Common myeloid progenitor, CD34-positive (primary cell): ENCODE results near the gene FOXK2.
"Not testable (repeated sequence)": the region's sequence is repeated elsewhere in the genome, so short reads cannot be mapped to it uniquely, and the experiment has no call there.

ENCODE experiments used
- CTCF ChIA-PET: fragments of 350-600 bp; sonication (Branson Sonifier 250); formaldehyde crosslinking; loops from one replicate; lab custom pipeline; 2021; ENCODE audit warnings: antibody characterized with exemption; lab: Charles Lee
- POLR2A ChIA-PET: fragments of 350-600 bp; sonication (Branson Sonifier 250); formaldehyde crosslinking; loops from one replicate; lab custom pipeline; 2021; ENCODE audit warnings: antibody characterized with exemption; lab: Charles Lee
- DNase-seq, 3 donors: peaks; one replicate each; pipeline versions ENCODE4 v3.0.0 to v3.0.0-alpha.2; 2013
- H3K27ac ChIP-seq, 2 experiments: 1 replicate in 1 of 2; 2 replicates in 1 of 2; pipeline ENCODE4 v1.7.0; 2013; ENCODE audit warnings: inconsistent platforms in 2 of 2, low read length in 2 of 2, mild to moderate bottlenecking in 2 of 2, low read depth in 1 of 2, moderate library complexity in 1 of 2; ENCODE audit not compliant: severe bottlenecking in 2 of 2, insufficient read depth in 1 of 2, poor library complexity in 1 of 2
- H3K27me3 ChIP-seq, 5 experiments: replicated peaks in 2 of 5; 1 replicate in 3 of 5; 2 replicates in 2 of 5; pipeline versions ENCODE4 v1.6.1 to v1.7.0; 2013; ENCODE audit warnings: low read length in 4 of 5, mild to moderate bottlenecking in 2 of 5, moderate library complexity in 2 of 5, inconsistent platforms in 1 of 5; ENCODE audit not compliant: insufficient read depth in 5 of 5, control insufficient read depth in 4 of 5
- H3K36me3 ChIP-seq, 4 experiments: 1 replicate in 2 of 4; 2 replicates in 2 of 4; pipeline versions ENCODE4 v1.6.1 to v1.7.0; 2013; ENCODE audit warnings: low read length in 3 of 4, control low read depth in 1 of 4, mild to moderate bottlenecking in 1 of 4; ENCODE audit not compliant: control insufficient read depth in 4 of 4, insufficient read depth in 4 of 4
- H3K4me1 ChIP-seq, 4 experiments: 1 replicate in 3 of 4; 2 replicates in 1 of 4; pipeline versions ENCODE4 v1.6.1 to v1.7.1; 2013; ENCODE audit warnings: low read length in 3 of 4, mild to moderate bottlenecking in 3 of 4, control low read depth in 1 of 4, inconsistent platforms in 1 of 4, moderate library complexity in 1 of 4; ENCODE audit not compliant: control insufficient read depth in 4 of 4, insufficient read depth in 4 of 4; ENCODE audit errors: control extremely low read depth in 1 of 4
- H3K4me3 ChIP-seq, 7 experiments: 1 replicate in 4 of 7; 2 replicates in 3 of 7; pipeline versions ENCODE4 v1.5.1 to v1.7.0; 2013; ENCODE audit warnings: mild to moderate bottlenecking in 7 of 7, low read length in 6 of 7, moderate library complexity in 6 of 7, inconsistent platforms in 2 of 7, low read depth in 2 of 7, control low read depth in 1 of 7; ENCODE audit not compliant: insufficient read depth in 4 of 7, control insufficient read depth in 1 of 7; ENCODE audit errors: extremely low read depth in 1 of 7
- H3K9me3 ChIP-seq, 5 experiments: 1 replicate in 4 of 5; 2 replicates in 1 of 5; pipeline versions ENCODE4 v1.6.1 to v1.7.1; 2013; ENCODE audit warnings: low read length in 4 of 5, mild to moderate bottlenecking in 2 of 5, inconsistent platforms in 1 of 5, low read depth in 1 of 5, moderate library complexity in 1 of 5; ENCODE audit not compliant: control insufficient read depth in 4 of 5, insufficient read depth in 2 of 5; ENCODE audit errors: control extremely low read depth in 1 of 5
- WGBS: methylation state at CpG from one replicate; pipeline ENCODE4 v1.1.5; 2013; ENCODE audit not compliant: insufficient coverage; 5-methylcytosine and 5-hydroxymethylcytosine counted together

FOXK2 gene

GRCh38 chr17:82539076-82539475 is 19.5 kb downstream of the FOXK2 start:
- H3K36me3 ChIP-seq, H3K9me3 ChIP-seq, DNase-seq, H3K27ac ChIP-seq, H3K27me3 ChIP-seq, H3K4me3 ChIP-seq: not testable (repeated sequence)
- 96% methylated on average over 18 of the region's 18 CpGs for WGBS
- peaks cover 5 to 33% (median 29%) of the 10 kb centered on the region in 4 experiments for H3K4me1 ChIP-seq
- CTCF ChIA-PET: interaction anchor here (14.7 kb wide), 1 partner anchor 8 kb away, joined by 161 read pairs; no protein-coding TSS in a partner anchor
- POLR2A ChIA-PET: interaction anchor here (0.6 kb wide), 1 partner anchor 241 kb away, joined by 4 read pairs; no protein-coding TSS in a partner anchor

GRCh38 chr17:82542439-82542838 is 22.9 kb downstream of the FOXK2 start:
- H3K27me3 ChIP-seq: no peaks in the 10 kb centered on the region
- H3K4me1 ChIP-seq: peaks cover 0 to 10% (median 5%) of the 10 kb centered on the region in 4 experiments
- ChIA-PET POLR2A (no interaction called here), CTCF (interaction anchor here (0.9 to 10.5 kb wide), 4 partner anchors 9 to 80 kb away, joined by 3 to 161 read pairs (median 4); no protein-coding TSS in a partner anchor)
- no peak for DNase-seq
- peaks cover 0 to 3% (median 0%) of the 10 kb centered on the region in 4 experiments for H3K36me3 ChIP-seq
- no peak overlapping the region for H3K27ac ChIP-seq
- H3K9me3 ChIP-seq: no peaks in the 10 kb centered on the region
- 100% methylated on average over 4 of the region's 5 CpGs for WGBS
- no peak overlapping the region for H3K4me3 ChIP-seq

GRCh38 chr17:82544431-82545070 is 25.0 kb downstream of the FOXK2 start:
- ChIA-PET POLR2A (interaction anchor here (1.1 kb wide), 1 partner anchor 25 kb away, joined by 3 read pairs; the partner anchor contains the start of gene FOXK2), CTCF (interaction anchor here (0.7 to 10.5 kb wide), 3 partner anchors 9 to 45 kb away, joined by 3 to 161 read pairs (median 4); no protein-coding TSS in a partner anchor)
- Histone ChIP-seq H3K4me1 (peaks cover 0 to 25% (median 23%) of the 10 kb centered on the region in 4 experiments), H3K9me3 (no peaks in the 10 kb centered on the region), H3K4me3 (no peak overlapping the region), H3K27me3 (no peaks in the 10 kb centered on the region), H3K36me3 (peaks cover 0 to 7% (median 0%) of the 10 kb centered on the region in 4 experiments), H3K27ac (no peak overlapping the region)
- no peak for DNase-seq
- 90% methylated on average over 11 of the region's 16 CpGs for WGBS

- Histone ChIP-seq H3K27ac (no peak overlapping the region), H3K36me3 (peaks cover 0 to 7% (median 0%) of the 10 kb centered on the region in 4 experiments), H3K27me3 (no peaks in the 10 kb centered on the region), H3K4me3 (no peak overlapping the region), H3K4me1 (peaks cover 0 to 24% (median 23%) of the 10 kb centered on the region in 4 experiments), H3K9me3 (no peaks in the 10 kb centered on the region)
- DNase-seq: no peak
- 92% methylated on average over 2 of the region's 8 CpGs for WGBS
- ChIA-PET CTCF (interaction anchor here (0.7 to 10.5 kb wide), 4 partner anchors 8 to 95 kb away, joined by 3 to 161 read pairs (median 4); no protein-coding TSS in a partner anchor), POLR2A (no interaction called here)
Observed at GRCh38 chr17:82545071-82545462, 25.5 kb downstream of the FOXK2 start.

GRCh38 chr17:82547981-82548380 is 28.4 kb downstream of the FOXK2 start:
- ChIA-PET POLR2A (no interaction called here), CTCF (interaction anchor here (1.1 to 10.5 kb wide), 4 partner anchors 15 to 52 kb away, joined by 3 to 161 read pairs (median 4); no protein-coding TSS in a partner anchor)
- peaks cover 0 to 33% (median 27%) of the 10 kb centered on the region in 4 experiments for H3K4me1 ChIP-seq
- DNase-seq: no peak
- 100% methylated on average over 4 of the region's 4 CpGs for WGBS
- peaks cover 0 to 7% (median 0%) of the 10 kb centered on the region in 4 experiments for H3K36me3 ChIP-seq
- H3K4me3 ChIP-seq: no peak overlapping the region
- H3K27me3 ChIP-seq: no peaks in the 10 kb centered on the region
- no peaks in the 10 kb centered on the region for H3K9me3 ChIP-seq
- H3K27ac ChIP-seq: no peak overlapping the region

GRCh38 chr17:82548681-82549303 is 29.3 kb downstream of the FOXK2 start:
- H3K36me3 ChIP-seq: peaks cover 0 to 7% (median 0%) of the 10 kb centered on the region in 4 experiments
- H3K9me3 ChIP-seq: no peaks in the 10 kb centered on the region
- ChIA-PET CTCF (interaction anchor here (1.5 to 10.5 kb wide), 4 partner anchors 10 to 53 kb away, joined by 3 to 161 read pairs (median 4); no protein-coding TSS in a partner anchor), POLR2A (interaction anchor here (1.0 kb wide), 1 partner anchor 12 kb away, joined by 4 read pairs; no protein-coding TSS in a partner anchor)
- peaks cover 0 to 33% (median 27%) of the 10 kb centered on the region in 4 experiments for H3K4me1 ChIP-seq
- WGBS: 43% methylated on average over 1 of the region's 15 CpGs
- DNase-seq: peak; percentile 49 to 86 (median 84)
- peak overlapping the region in 3 of 7 experiments; percentile 20 to 65 (median 59) for H3K4me3 ChIP-seq
- H3K27ac ChIP-seq: peak overlapping the region in 1 of 2 experiments; percentile 53
- no peaks in the 10 kb centered on the region for H3K27me3 ChIP-seq
